GM12878 (cell line): ENCODE measurements around the gene HS3ST1. TPM values are rescaled to one million over a fixed set of nuclear protein-coding genes. Genes with fewer than 3 reads are reported as not detected.

Experiments used
- ATAC-seq: fragments of 200-7000 bp; cut with Tn5 transposase; 3 replicates; pipeline ENCODE4 v1.9.1; 2020; ENCODE audit warnings: mild to moderate bottlenecking, moderate library complexity
- BruUV-seq: library from RNA; stranded (reverse); fragments of 400-500 nt; replicated peaks from 2 replicates; lab custom pipeline; 2021; lab: Mats Ljungman, UMichigan
- CTCF ChIA-PET: fragments of 300-600 bp; sonication (Branson Sonifier 250); formaldehyde crosslinking; extraction: SDS; loops from one replicate; lab custom pipeline; 2021; ENCODE audit warnings: inconsistent platforms; lab: Yijun Ruan, JAX
- POLR2A ChIA-PET: fragments of 350-600 bp; formaldehyde crosslinking; extraction: SDS; loops from one replicate; lab custom pipeline; 2021; ENCODE audit warnings: inconsistent platforms; lab: Charles Lee
- RAD21 ChIA-PET: fragments of 300-600 bp; sonication (Branson Sonifier 250); formaldehyde crosslinking; loops from one replicate; lab custom pipeline; 2023; ENCODE audit warnings: antibody characterized with exemption; ENCODE audit not compliant: unreplicated experiment; lab: Charles Lee
- SMC1A ChIA-PET: fragments of 300-600 bp; sonication (Branson Sonifier 250); formaldehyde crosslinking; loops from one replicate; lab custom pipeline; 2023; ENCODE audit not compliant: unreplicated experiment, uncharacterized antibody; lab: Charles Lee
- DNase-seq: peaks from one replicate; pipeline ENCODE4 v3.0.0-alpha.2; 2011; ENCODE audit warnings: low read depth, low spot score
- FAIRE-seq: peaks from 3 replicates; lab custom pipeline; 2011; peaks lifted over from hg19 to GRCh38; lab: Jason Lieb, UNC
- H2AFZ ChIP-seq: 2 replicates; pipeline ENCODE4 v1.6.0; 2011; ENCODE audit warnings: low read depth, low read length, control low read depth; ENCODE audit not compliant: control insufficient read depth
- H3K27ac ChIP-seq: 2 replicates; pipeline ENCODE4 v1.5.1; 2011; ENCODE audit warnings: control low read depth; ENCODE audit not compliant: control insufficient read depth, insufficient read depth
- H3K27me3 ChIP-seq, 2 experiments: replicated peaks in 1 of 2; 2 replicates each; pipeline versions ENCODE4 v1.6.0 to v1.6.1; 2011; ENCODE audit warnings: low read length in 1 of 2; ENCODE audit not compliant: control insufficient read depth in 2 of 2, insufficient read depth in 2 of 2
- H3K36me3 ChIP-seq, 2 experiments: 2 replicates each; pipeline ENCODE4 v1.5.1; 2011; ENCODE audit warnings: low read length in 1 of 2; ENCODE audit not compliant: control insufficient read depth in 2 of 2, insufficient read depth in 2 of 2
- H3K4me1 ChIP-seq: 2 replicates; pipeline ENCODE4 v1.6.1; 2011; ENCODE audit warnings: mild to moderate bottlenecking, low read length, moderate library complexity, mixed read lengths; ENCODE audit not compliant: control insufficient read depth, insufficient read depth
- H3K4me2 ChIP-seq: 2 replicates; pipeline ENCODE4 v1.6.0; 2011; ENCODE audit warnings: control low read depth; ENCODE audit not compliant: control insufficient read depth, insufficient read depth
- H3K4me3 ChIP-seq: fragments of 200-600 bp; sonication (generic); 2 replicates; pipeline ENCODE4 v1.5.1; 2016
- H3K79me2 ChIP-seq: 2 replicates; pipeline ENCODE4 v1.6.0; 2011; ENCODE audit warnings: low read length; ENCODE audit not compliant: control insufficient read depth, insufficient read depth
- H3K9ac ChIP-seq: 2 replicates; pipeline ENCODE4 v1.8.0; 2011; ENCODE audit warnings: low read length, control low read depth, mixed read lengths; ENCODE audit not compliant: control insufficient read depth, insufficient read depth
- H3K9me3 ChIP-seq: replicated peaks from 3 replicates; pipeline ENCODE4 v1.5.1; 2011; ENCODE audit warnings: mild to moderate bottlenecking, low read length; ENCODE audit not compliant: control insufficient read depth, insufficient read depth
- H4K20me1 ChIP-seq: 2 replicates; pipeline ENCODE4 v1.6.0; 2011; ENCODE audit not compliant: control insufficient read depth, insufficient read depth
- ELK1 ChIP-seq: IDR thresholded peaks from 2 replicates; pipeline ENCODE4 v1.6.1; 2012; ENCODE audit warnings: low read depth, low read length, improper control_type of control experiment
- HCFC1 ChIP-seq: fragments of 150-350 bp; IDR thresholded peaks from 2 replicates; pipeline ENCODE4 v1.6.1; 2014; ENCODE audit warnings: low read length
- IKZF1 ChIP-seq: fragments of 450-650 bp; conservative IDR thresholded peaks from 2 replicates; pipeline ENCODE4 v1.6.1; 2017; ENCODE audit warnings: antibody characterized with exemption, mild to moderate bottlenecking
- IKZF2 ChIP-seq, 2 experiments: fragments of 450-650 bp; IDR thresholded peaks; 2 replicates each; pipeline ENCODE4 v1.6.1; 2017; ENCODE audit warnings: mild to moderate bottlenecking in 2 of 2, moderate library complexity in 2 of 2
- KDM1A ChIP-seq: fragments of 200-600 bp; sonication (generic); IDR thresholded peaks from 2 replicates; pipeline ENCODE4 v1.6.1; 2016; ENCODE audit warnings: borderline replicate concordance
- NBN ChIP-seq: fragments of 450-650 bp; IDR thresholded peaks from 2 replicates; pipeline ENCODE4 v1.6.1; 2016
- NFIC ChIP-seq: IDR thresholded peaks from 2 replicates; pipeline ENCODE4 v1.6.1; 2012; ENCODE audit warnings: low read depth, mild to moderate bottlenecking, inconsistent platforms, low read length, moderate library complexity
- NFYB ChIP-seq: IDR thresholded peaks from 2 replicates; pipeline ENCODE4 v1.6.1; 2011; ENCODE audit warnings: low read depth, mild to moderate bottlenecking, low read length, improper control_type of control experiment, moderate library complexity; ENCODE audit not compliant: insufficient read depth
- POU2F2 ChIP-seq: IDR thresholded peaks from 3 replicates; pipeline ENCODE4 v1.6.1; 2011; ENCODE audit warnings: low read depth, mild to moderate bottlenecking, low read length, borderline replicate concordance
- RELB ChIP-seq: fragments of 450-650 bp; IDR thresholded peaks from 2 replicates; pipeline ENCODE4 v1.6.1; 2017; ENCODE audit warnings: low read depth, mild to moderate bottlenecking, moderate library complexity
- SMC3 ChIP-seq: IDR thresholded peaks from 2 replicates; pipeline ENCODE4 v1.6.1; 2011; ENCODE audit warnings: low read length, improper control_type of control experiment, borderline replicate concordance
- TBL1XR1 ChIP-seq: IDR thresholded peaks from 2 replicates; pipeline ENCODE4 v1.6.1; 2012; ENCODE audit warnings: low read depth, low read length, improper control_type of control experiment
- TCF3 ChIP-seq: IDR thresholded peaks from 2 replicates; pipeline ENCODE4 v1.6.1; 2012; ENCODE audit warnings: low read depth, mild to moderate bottlenecking, low read length, borderline replicate concordance; ENCODE audit not compliant: insufficient read depth
- WRNIP1 ChIP-seq: IDR thresholded peaks from 2 replicates; pipeline ENCODE4 v1.6.1; 2011; ENCODE audit warnings: low read depth, low read length, improper control_type of control experiment, borderline replicate concordance
- ZNF384 ChIP-seq: IDR thresholded peaks from 2 replicates; pipeline ENCODE4 v1.6.1; 2012; ENCODE audit warnings: low read depth, mild to moderate bottlenecking, low read length, improper control_type of control experiment, borderline replicate concordance
- ZNF592 ChIP-seq: fragments of 450-650 bp; IDR thresholded peaks from 2 replicates; pipeline ENCODE4 v1.6.1; 2017; ENCODE audit warnings: mild to moderate bottlenecking, moderate library complexity
- WGBS: methylation state at CpG from one replicate; pipeline ENCODE4 v1.1.6; 2016; ENCODE audit warnings: low lambda C conversion rate; ENCODE audit not compliant: insufficient replicate concordance, insufficient coverage; ENCODE audit errors: missing lambda C conversion rate; 5-methylcytosine and 5-hydroxymethylcytosine counted together
- in situ Hi-C: fragments of 300-500 bp; cut with MboI; formaldehyde crosslinking; loops from 9 replicates; pipeline ENCODE4 v1.14.3; 2018; ENCODE audit warnings: mixed read lengths
- intact Hi-C: fragments of 100-400 bp; cut with micrococcal nuclease; formaldehyde crosslinking; loops from one replicate; pipeline ENCODE4 v1.14.2; 2022; ENCODE audit not compliant: unreplicated experiment
- polyA plus RNA-seq, 11 experiments: library from polyadenylated mRNA; depleted of rRNA in 4 of 11; unstranded in 6 of 11; stranded (reverse) in 5 of 11; fragments of >200 nt; fragmentation: Nextera tagmentation in 4 of 11; fragmentation: Illumina TruSeq in 1 of 11; extraction: Ambion mirVana in 4 of 11; extraction: Trizol in 1 of 11; gene quantifications; 1 replicate in 1 of 11; 2 replicates in 10 of 11; pipeline versions ENCODE4 v1.2.1 to v1.2.3, GENCODE V29; 2011 to 2016; ENCODE audit warnings: inconsistent platforms in 2 of 11, missing spikeins in 2 of 11, low read depth in 1 of 11
- total RNA-seq, 4 experiments: library from RNA; depleted of rRNA in 3 of 4; stranded (reverse); fragments of >200 nt in 3 of 4; fragmentation: Illumina TruSeq in 1 of 4; extraction: Trizol in 1 of 4; gene quantifications; 2 replicates each; pipeline versions ENCODE4 v1.2.1 to v1.2.3, GENCODE V29; 2013 to 2021

The HS3ST1 gene
- total and polyA plus RNA-seq, 10 of the 15 experiments (the other 5 are each of a cell fraction or from before 2014, with no cell fraction given): 0.03 to 0.65 (median 0.13) TPM

- no peak for TF ChIP-seq ELK1
- no peak for TF ChIP-seq IKZF1
- TF ChIP-seq KDM1A: no peak
- TF ChIP-seq ZNF592: no peak
- no peak for TF ChIP-seq NFIC
Measured at GRCh38 chr4:11421116-11421515, 7.6 kb downstream of the HS3ST1 start (continued).

GRCh38 chr4:11420327-11420726, 8.4 kb downstream of the HS3ST1 start:
- H4K20me1 ChIP-seq: no peaks in the 10 kb centered on the region
- H3K79me2 ChIP-seq: no peaks in the 10 kb centered on the region
- no peaks in the 10 kb centered on the region; a peak in 1 of 4 replicates for H3K27me3 ChIP-seq
- FAIRE-seq (peak; percentile 41), ATAC-seq (no peak), DNase-seq (no peak)
- ChIA-PET SMC1A (interaction anchor here (1.1 to 1.3 kb wide), 3 partner anchors 12 to 839 kb away, joined by 3 to 5 read pairs (median 4); no protein-coding TSS in a partner anchor), RAD21 (no interaction called here), POLR2A (no interaction called here), CTCF (interaction anchor here (0.7 to 2.0 kb wide), 3 partner anchors 201 to 865 kb away, joined by 3 to 6 read pairs (median 4); no protein-coding TSS in a partner anchor)
- no peaks in the 10 kb centered on the region for H3K36me3 ChIP-seq
- no TSS peak for BruUV-seq
- intact Hi-C loops: loop anchor here (5.0 to 10.0 kb wide), 6 partner anchors 78 to 1263 kb away; partner anchors contain the start of gene ZNF518B
- no peak overlapping the region for H2AFZ ChIP-seq
- H3K9me3 ChIP-seq: no peaks in the 10 kb centered on the region
- 86% methylated on average over 8 of the region's 8 CpGs for WGBS
- H3K9ac ChIP-seq: no peak overlapping the region
- in situ Hi-C loops: loop anchor here (5.0 kb wide), 1 partner anchor 838 kb away; no protein-coding TSS in a partner anchor
- no peak overlapping the region for H3K27ac ChIP-seq
- H3K4me3 ChIP-seq: no peak overlapping the region
- H3K4me2 ChIP-seq: no peak overlapping the region
- H3K4me1 ChIP-seq: peaks cover 13% of the 10 kb centered on the region
- TF ChIP-seq TCF3 (no peak), TBL1XR1 (no peak), WRNIP1 (no peak), POU2F2 (no peak), HCFC1 (no peak), ZNF384 (no peak), NFYB (no peak), IKZF2 (IDR thresholded peaks at IDR 0.05) (no peak), NBN (no peak), RELB (no peak), SMC3 (no peak)
